GDM1 (cell line): ENCODE results near the gene WSB2.

Experiments
- DNase-seq: peaks from one replicate; lab custom pipeline; 2025; lab: John Stamatoyannopoulos, UW

Gene WSB2

GRCh38 chr12:118061873-118062843 is 1.2 kb upstream of the WSB2 start:
- DNase-seq = peak; percentile 51

GRCh38 chr12:118060301-118061010 is 523 bp downstream of the WSB2 start:
- no peak for DNase-seq

GRCh38 chr12:118059341-118060191 is 1.4 kb downstream of the WSB2 start:
- DNase-seq = no peak

- no peak for DNase-seq
Measured at GRCh38 chr12:118058881-118059280, 2.1 kb downstream of the WSB2 start.

- no peak for DNase-seq
Measured at GRCh38 chr12:118058227-118058626, 2.8 kb downstream of the WSB2 start.

- no peak for DNase-seq
Measured at GRCh38 chr12:118055865-118056773, 4.9 kb downstream of the WSB2 start.

- peak; percentile 36 for DNase-seq
Measured at GRCh38 chr12:118055144-118055557, 5.8 kb downstream of the WSB2 start.

- DNase-seq = no peak
Measured at GRCh38 chr12:118053071-118053985, 7.7 kb downstream of the WSB2 start.

GRCh38 chr12:118052324-118053070 is 8.5 kb downstream of the WSB2 start:
- DNase-seq = no peak

- DNase-seq = no peak
Measured at GRCh38 chr12:118050972-118051910, 9.7 kb downstream of the WSB2 start.

GRCh38 chr12:118046430-118046829 is 14.5 kb downstream of the WSB2 start:
- no peak for DNase-seq

- no peak for DNase-seq
Measured at GRCh38 chr12:118044577-118044976, 16.4 kb downstream of the WSB2 start.

GRCh38 chr12:118044075-118044474 is 16.9 kb downstream of the WSB2 start:
- DNase-seq = no peak

- DNase-seq = no peak
Measured at GRCh38 chr12:118042091-118042490, 18.9 kb downstream of the WSB2 start.

GRCh38 chr12:118038137-118038536 is 22.8 kb downstream of the WSB2 start:
- DNase-seq = no peak

- no peak for DNase-seq
Measured at GRCh38 chr12:118036672-118037411, 24.1 kb downstream of the WSB2 start.
